Body of pancreas (tissue), 4 donors: ENCODE measurements around the gene MYZAP.

Experiments
- POLR2A ChIP-seq, 3 donors: fragments of 450-650 bp; IDR thresholded peaks; one replicate each; pipeline ENCODE4 v1.6.1; 2016; ENCODE audit warnings: antibody characterized with exemption in 3 of 3, mild to moderate bottlenecking in 2 of 3
- TF ChIP-seq, protein P1 (sequence below), 7 experiments: fragments of 450-650 bp in 4 of 7; fragments of 200-600 bp in 3 of 7; sonication (generic) in 3 of 7; IDR thresholded peaks; one replicate each; pipeline ENCODE4 v1.5.1; 2016 to 2019; ENCODE audit warnings: antibody characterized with exemption in 7 of 7

DNA sequence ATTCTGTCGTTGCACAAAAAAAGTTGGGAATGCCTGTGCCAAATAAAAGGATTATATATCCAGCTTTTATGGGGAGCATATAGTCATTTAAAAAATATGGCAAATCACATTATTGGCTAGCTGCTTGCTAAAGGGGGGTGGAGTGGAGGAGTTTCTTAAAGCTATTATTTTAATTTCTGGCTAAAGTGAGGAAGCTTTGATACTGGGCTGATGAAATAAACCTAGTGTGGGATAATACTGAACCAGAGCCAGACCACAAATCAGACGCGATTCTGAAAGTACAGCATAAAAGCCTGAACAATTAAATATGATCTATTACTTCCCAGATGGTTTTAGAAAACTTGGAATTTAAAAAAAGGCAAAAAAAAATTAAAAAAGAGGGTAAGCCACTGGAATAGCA, 129.2 kb downstream of the MYZAP start:
- TF ChIP-seq, protein P1, sequence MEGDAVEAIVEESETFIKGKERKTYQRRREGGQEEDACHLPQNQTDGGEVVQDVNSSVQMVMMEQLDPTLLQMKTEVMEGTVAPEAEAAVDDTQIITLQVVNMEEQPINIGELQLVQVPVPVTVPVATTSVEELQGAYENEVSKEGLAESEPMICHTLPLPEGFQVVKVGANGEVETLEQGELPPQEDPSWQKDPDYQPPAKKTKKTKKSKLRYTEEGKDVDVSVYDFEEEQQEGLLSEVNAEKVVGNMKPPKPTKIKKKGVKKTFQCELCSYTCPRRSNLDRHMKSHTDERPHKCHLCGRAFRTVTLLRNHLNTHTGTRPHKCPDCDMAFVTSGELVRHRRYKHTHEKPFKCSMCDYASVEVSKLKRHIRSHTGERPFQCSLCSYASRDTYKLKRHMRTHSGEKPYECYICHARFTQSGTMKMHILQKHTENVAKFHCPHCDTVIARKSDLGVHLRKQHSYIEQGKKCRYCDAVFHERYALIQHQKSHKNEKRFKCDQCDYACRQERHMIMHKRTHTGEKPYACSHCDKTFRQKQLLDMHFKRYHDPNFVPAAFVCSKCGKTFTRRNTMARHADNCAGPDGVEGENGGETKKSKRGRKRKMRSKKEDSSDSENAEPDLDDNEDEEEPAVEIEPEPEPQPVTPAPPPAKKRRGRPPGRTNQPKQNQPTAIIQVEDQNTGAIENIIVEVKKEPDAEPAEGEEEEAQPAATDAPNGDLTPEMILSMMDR (IDR thresholded peaks at IDR 0.05): no peak
- TF ChIP-seq POLR2A (IDR thresholded peaks at IDR 0.05): no peak
